ENCODE results near the gene MIF.
"Not testable (repeated sequence)": the region's sequence is repeated elsewhere in the genome, so short reads cannot be mapped to it uniquely, and the experiment has no call there.

MIF gene

GRCh38 chr22:23893945-23894709, at the start of gene MIF:
TSS of gene MIF (plus strand) at chr22:23894383. CDS start at chr22:23894475, 92 bp downstream.
- DNase-seq: peak; percentile 91

GRCh38 chr22:23844739-23845202, 49.4 kb upstream of the MIF start:
- DNase-seq: no peak

- no peak for DNase-seq
These were observed 48.7 kb upstream of the MIF start for GRCh38 chr22:23845265-23846080.

GRCh38 chr22:23846081-23846469, 48.1 kb upstream of the MIF start:
- no peak for DNase-seq

- DNase-seq: no peak
These were observed 46.8 kb upstream of the MIF start for GRCh38 chr22:23847310-23847920.

GRCh38 chr22:23847991-23848864, 46.0 kb upstream of the MIF start:
- no peak for DNase-seq

- peak; percentile 74 for DNase-seq
These were observed 44.9 kb upstream of the MIF start for GRCh38 chr22:23849009-23850006.

- no peak for DNase-seq
These were observed 44.0 kb upstream of the MIF start for GRCh38 chr22:23850136-23850611.

GRCh38 chr22:23856721-23857605, 37.2 kb upstream of the MIF start:
- no peak for DNase-seq

- peak; percentile 94 for DNase-seq
These were observed 36.3 kb upstream of the MIF start, which contains the start of gene SLC2A11 for GRCh38 chr22:23857606-23858483. TSS of gene SLC2A11 (plus strand) at chr22:23857875. CDS start at chr22:23858000, 125 bp downstream.

- no peak for DNase-seq
These were observed 35.7 kb upstream of the MIF start for GRCh38 chr22:23858484-23858815.

- no peak for DNase-seq
These were observed 35.0 kb upstream of the MIF start for GRCh38 chr22:23859201-23859600.

- not testable (repeated sequence) for DNase-seq
These were observed 34.0 kb upstream of the MIF start for GRCh38 chr22:23860187-23860586.

GRCh38 chr22:23862103-23862502, 32.1 kb upstream of the MIF start:
- peak; percentile 13 for DNase-seq

GRCh38 chr22:23864499-23865154, 29.6 kb upstream of the MIF start:
- DNase-seq: not testable (repeated sequence)

- no peak for DNase-seq
These were observed 25.6 kb upstream of the MIF start for GRCh38 chr22:23868580-23868979.

GRCh38 chr22:23874871-23875270, 19.3 kb upstream of the MIF start:
- no peak for DNase-seq

- DNase-seq: no peak
These were observed 18.4 kb upstream of the MIF start for GRCh38 chr22:23875801-23876200.
